GM19438 (cell line): Measurements from ENCODE around the gene TMEM87B.
"Not testable (repeated sequence)": the region's sequence is repeated elsewhere in the genome, so short reads cannot be mapped to it uniquely, and the experiment has no call there.

Experiments
- ATAC-seq: cut with Tn5 transposase; IDR thresholded peaks from one replicate; pipeline ENCODE4 v1.9.1; 2021; ENCODE audit warnings: low read depth; ENCODE audit not compliant: unreplicated experiment

The TMEM87B gene

GRCh38 chr2:112032689-112033465 lies 22.2 kb upstream of the TMEM87B start:
- ATAC-seq = no peak

- no peak for ATAC-seq
Observed at GRCh38 chr2:112033600-112033999, 21.5 kb upstream of the TMEM87B start.

GRCh38 chr2:112034924-112035323 lies 20.1 kb upstream of the TMEM87B start:
- ATAC-seq = no peak

- no peak for ATAC-seq
Observed at GRCh38 chr2:112035786-112036185, 19.3 kb upstream of the TMEM87B start.

- not testable (repeated sequence) for ATAC-seq
Observed at GRCh38 chr2:112039556-112039955, 15.5 kb upstream of the TMEM87B start.

DNA sequence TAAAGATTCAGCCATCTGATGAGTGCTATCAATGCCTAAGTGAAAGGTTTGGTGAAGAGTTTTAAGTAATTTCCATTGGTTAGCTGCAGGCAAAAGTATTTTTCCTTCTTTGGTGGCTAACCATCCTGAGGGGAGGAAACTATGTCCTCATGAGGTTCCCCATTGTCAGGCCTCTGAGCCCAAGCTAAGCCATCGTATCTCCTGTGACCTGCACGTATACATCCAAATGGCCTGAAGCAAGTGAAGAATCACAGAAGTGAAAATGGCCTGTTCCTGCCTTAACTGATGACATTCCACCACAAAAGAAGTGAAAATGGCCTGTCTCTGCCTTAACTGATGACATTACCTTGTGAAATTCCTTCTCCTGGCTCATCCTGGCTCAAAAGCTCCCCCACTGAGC lies 15.0 kb upstream of the TMEM87B start:
- ATAC-seq = not testable (repeated sequence)

- ATAC-seq = not testable (repeated sequence)
Observed at GRCh38 chr2:112041460-112041859, 13.6 kb upstream of the TMEM87B start.

DNA sequence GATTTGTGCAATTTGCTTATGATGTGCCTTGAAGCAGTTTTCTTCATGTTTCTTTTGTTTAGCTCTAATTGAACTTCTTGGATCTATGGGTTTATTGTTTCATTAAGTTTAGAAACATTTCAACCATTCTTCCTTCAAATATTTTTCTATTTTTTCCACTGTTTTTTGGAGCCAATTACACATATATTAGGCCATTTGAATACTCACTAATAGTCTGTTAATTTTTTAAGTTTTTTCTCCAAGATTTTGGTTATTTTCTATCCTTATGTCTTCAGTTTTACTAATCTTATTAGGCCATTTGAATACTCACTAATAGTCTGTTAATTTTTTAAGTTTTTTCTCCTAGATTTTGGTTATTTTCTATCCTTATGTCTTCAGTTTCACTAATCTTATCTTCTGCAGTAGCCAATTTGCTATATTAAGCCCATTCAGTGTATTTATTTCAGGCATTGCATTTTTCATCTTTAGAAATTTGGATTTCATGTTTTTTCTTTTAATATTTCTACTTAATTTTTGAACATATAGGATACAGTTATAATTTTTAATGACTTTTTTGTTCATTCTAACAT lies 9.5 kb upstream of the TMEM87B start:
- ATAC-seq = no peak

- no peak for ATAC-seq
Observed at GRCh38 chr2:112046231-112046630, 8.8 kb upstream of the TMEM87B start.

DNA sequence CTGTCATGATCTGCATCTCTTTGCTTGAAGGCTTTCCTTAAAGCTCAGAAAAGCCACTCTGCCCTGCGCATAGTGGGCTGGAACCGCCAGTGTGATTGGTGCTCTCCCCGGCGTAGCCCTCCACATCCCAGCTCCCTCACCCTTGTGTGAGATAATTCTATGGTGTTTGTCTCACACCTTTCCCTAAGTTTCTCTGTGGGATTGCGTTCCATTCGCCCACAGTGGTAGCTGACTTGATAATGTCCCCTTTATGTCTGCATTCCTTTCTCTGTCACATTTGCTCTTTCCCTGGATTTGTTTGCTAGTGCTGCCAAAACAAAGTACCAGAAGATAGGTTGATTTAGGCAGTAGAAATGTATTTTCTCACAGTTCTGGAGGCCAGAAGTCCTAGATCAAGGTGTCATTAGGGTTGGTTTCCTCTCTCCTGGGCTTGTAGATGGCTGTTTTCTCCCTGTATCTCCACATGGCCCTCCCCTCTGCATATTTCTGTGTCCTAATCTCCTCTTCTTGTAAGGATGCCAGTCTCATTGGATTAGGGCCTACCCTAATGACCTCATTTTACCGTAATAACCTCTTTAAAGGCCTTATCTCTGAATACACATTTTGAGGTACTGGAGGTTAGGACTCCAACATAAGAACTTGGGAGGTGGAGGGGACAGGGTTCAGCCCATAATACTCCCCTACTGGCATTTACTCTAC lies 7.4 kb upstream of the TMEM87B start:
- ATAC-seq = no peak

- no peak for ATAC-seq
Observed at GRCh38 chr2:112048236-112048592, 6.9 kb upstream of the TMEM87B start.

DNA sequence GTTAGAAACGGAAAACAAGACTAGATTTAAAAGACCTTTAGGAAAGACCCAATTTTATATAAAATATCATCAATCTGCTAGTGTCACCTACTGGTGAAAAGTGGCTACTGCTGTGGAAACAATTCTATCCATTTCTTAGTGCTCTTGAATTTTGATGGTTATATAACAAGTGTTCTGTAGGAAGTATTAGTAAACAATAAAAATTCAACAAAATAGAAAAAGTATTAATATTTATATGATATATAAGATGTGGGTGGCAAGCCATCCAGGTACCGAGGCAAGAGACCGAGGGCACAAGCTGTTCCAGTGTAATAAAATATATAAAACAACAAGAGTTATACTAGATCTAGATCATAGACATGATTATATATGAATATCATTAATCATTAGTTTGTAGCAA lies 6.2 kb upstream of the TMEM87B start:
- no peak for ATAC-seq

DNA sequence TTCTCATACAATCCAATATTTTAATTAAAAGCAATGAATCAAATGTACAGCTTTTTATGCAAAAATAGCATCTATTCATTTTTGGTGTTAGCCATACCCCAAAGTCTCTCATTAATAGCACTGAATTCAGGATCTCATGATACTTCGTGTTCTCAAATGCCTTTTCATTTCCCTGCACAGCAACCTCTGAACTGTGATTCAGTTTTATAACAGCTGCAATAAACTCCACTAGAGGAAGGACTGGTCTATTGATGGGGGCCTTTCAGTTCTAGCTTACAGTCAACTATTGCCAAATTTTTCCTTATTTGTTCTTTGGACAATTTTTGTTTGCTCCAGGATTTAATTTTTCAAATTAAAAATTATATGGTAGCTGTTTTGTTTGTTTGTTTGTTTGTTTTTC lies 4.8 kb upstream of the TMEM87B start:
- ATAC-seq = no peak

GRCh38 chr2:112053917-112054846 lies 887 bp upstream of the TMEM87B start:
- peak; percentile 56 for ATAC-seq

GRCh38 chr2:112055730-112056625 lies 909 bp downstream of the TMEM87B start:
- ATAC-seq = no peak

DNA sequence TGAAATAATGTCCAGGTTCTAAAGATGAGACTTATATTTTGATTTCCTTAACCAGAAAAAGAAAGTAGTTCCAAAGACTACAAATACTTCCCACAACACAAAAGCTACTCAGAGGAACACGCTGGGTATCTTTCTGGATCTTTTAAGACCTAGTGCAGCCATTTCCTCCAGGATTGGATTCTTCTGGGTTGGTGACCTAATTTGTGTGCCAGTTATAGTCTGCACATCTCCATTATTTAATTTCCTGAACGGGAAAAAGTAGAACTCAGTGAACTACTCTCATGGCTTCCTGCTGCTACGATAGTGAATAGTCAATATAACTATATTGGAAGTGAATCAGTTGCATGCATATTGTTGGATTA lies 1.5 kb downstream of the TMEM87B start:
- ATAC-seq = no peak

DNA sequence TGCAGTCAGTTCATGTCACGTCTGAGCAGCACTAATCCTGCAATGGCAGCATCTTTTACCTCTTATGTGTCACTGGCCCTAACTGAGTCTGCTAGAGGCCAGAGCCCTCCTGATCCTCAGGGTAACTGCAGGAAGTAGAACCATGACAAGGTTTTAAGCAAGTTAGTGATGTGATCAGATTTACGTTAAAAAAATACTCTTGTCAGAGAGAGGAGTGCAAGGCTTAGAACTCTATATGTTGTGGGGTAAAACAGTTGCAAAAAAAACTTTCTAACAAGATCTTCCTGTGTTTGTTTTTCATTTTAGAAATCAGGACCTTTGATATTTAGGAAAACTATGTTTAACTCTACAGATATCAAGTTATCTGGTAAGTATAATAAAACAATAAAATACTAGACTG lies 4.6 kb downstream of the TMEM87B start:
- ATAC-seq = no peak

DNA sequence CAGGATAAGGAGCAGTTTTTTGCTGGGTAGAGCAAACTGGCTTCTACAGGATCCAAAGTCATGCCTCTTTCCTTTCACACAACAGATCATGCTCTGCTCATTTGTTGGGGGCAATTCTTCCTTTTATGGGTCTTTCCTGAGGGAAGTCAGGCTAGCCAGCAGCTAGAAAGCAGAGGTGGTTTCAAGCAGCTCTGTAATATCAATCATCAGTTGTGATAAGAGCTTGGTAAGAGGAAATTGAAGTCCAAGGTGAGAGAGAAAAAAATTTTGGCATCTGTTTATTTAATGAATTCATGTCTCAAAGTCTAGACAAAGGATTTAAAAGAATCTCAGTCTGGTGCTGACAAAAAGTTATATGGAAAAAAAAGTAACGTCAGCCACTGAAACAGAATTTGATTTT lies 6.2 kb downstream of the TMEM87B start:
- ATAC-seq = no peak

- no peak for ATAC-seq
Observed at GRCh38 chr2:112061840-112062239, 6.8 kb downstream of the TMEM87B start.

DNA sequence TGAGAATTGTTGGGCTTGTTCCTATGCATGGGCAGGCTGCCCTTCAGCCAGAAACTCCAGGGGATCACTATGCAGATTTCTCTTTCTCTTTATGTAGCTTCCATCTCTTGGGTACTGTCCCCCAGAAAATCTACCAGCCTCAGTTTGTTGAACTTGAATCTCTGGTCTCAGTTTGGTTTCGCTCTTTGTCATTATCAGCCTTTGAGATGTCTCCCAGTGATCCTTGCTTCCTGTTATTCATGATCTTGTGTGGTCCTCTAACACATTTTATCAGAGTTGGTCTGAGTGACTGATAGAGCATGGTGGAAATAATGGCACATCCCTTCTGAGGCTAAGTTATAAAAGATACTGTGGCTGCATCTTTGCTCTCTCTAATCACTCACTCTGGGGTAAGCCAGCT lies 7.8 kb downstream of the TMEM87B start:
- no peak for ATAC-seq
